HEK293T (cell line): ENCODE results near the gene BTBD8.

Experiments used
- ELF4 ChIP-seq: fragments of 450-650 bp; IDR thresholded peaks from 2 replicates; pipeline ENCODE4 v1.6.1; 2017; ENCODE audit warnings: antibody characterized with exemption
- FOXM1 ChIP-seq: fragments of 450-650 bp; IDR thresholded peaks from 2 replicates; pipeline ENCODE4 v1.6.1; 2017; ENCODE audit warnings: mild to moderate bottlenecking, borderline replicate concordance

- no peak for TF ChIP-seq ELF4
- TF ChIP-seq FOXM1, result no peak
These were observed 150.6 kb downstream of the BTBD8 start for GRCh38 chr1:92230736-92231135.
